ENCODE data around the gene TNFAIP8L2. TPM values are rescaled to one million over a fixed set of nuclear protein-coding genes. Genes with fewer than 3 reads are reported as not detected.
"Not testable (repeated sequence)": the region's sequence is repeated elsewhere in the genome, so short reads cannot be mapped to it uniquely, and the experiment has no call there.

The TNFAIP8L2 gene
- total RNA-seq, 4 donors from 2014 or later, result 2.3 to 5.7 TPM; not detected in 2

GRCh38 chr1:151193304-151193703, 36.9 kb downstream of the TNFAIP8L2 start:
- intact Hi-C loops (cut with DNase I), result no loop called here
- Histone ChIP-seq H3K4me1 (peaks cover 10 to 56% (median 25%) of the 10 kb centered on the region in 3 donors), H3K27me3 (no peaks in the 10 kb centered on the region), H3K4me3 (no peak overlapping the region), H3K9me3 (no peaks in the 10 kb centered on the region), H3K27ac (no peak overlapping the region), H3K36me3 (no peaks in the 10 kb centered on the region)
- WGBS, 2 donors, result 46 to 62% methylated on average over 6 of the region's 6 CpGs
- no peak for TF ChIP-seq CTCF (IDR thresholded peaks at IDR 0.05)
- TF ChIP-seq POLR2A (IDR thresholded peaks at IDR 0.05), result no peak
- DNase-seq, result no peak

GRCh38 chr1:151193856-151194255, 37.4 kb downstream of the TNFAIP8L2 start:
- H3K27ac ChIP-seq, result peak overlapping the region in 3 of 4 donors; percentile 88 to 97 (median 96)
- WGBS, 2 donors, result 79 to 83% methylated on average over 1 of the region's 1 CpG
- DNase-seq, result no peak
- no peaks in the 10 kb centered on the region for H3K27me3 ChIP-seq
- no peaks in the 10 kb centered on the region for H3K36me3 ChIP-seq
- no peaks in the 10 kb centered on the region for H3K9me3 ChIP-seq
- intact Hi-C loops (cut with DNase I), result no loop called here
- peaks cover 6 to 51% (median 20%) of the 10 kb centered on the region in 3 donors for H3K4me1 ChIP-seq
- no peak for TF ChIP-seq CTCF (IDR thresholded peaks at IDR 0.05)
- no peak for TF ChIP-seq POLR2A (IDR thresholded peaks at IDR 0.05)
- H3K4me3 ChIP-seq, result no peak overlapping the region

- H3K36me3 ChIP-seq, H3K27me3 ChIP-seq, DNase-seq, H3K9me3 ChIP-seq: not testable (repeated sequence)
- intact Hi-C loops (cut with DNase I), result loop anchor here (5.0 kb wide), 1 partner anchor 57 kb away; the partner anchor contains the start of gene PSMD4
- WGBS, 2 donors, result 36 to 44% methylated on average over 14 to 17 of the region's 17 CpGs
- Histone ChIP-seq H3K4me1 (peaks cover 0 to 54% (median 16%) of the 10 kb centered on the region in 3 donors), H3K4me3 (peak overlapping the region; percentile 18 to 55 (median 30)), H3K27ac (peak overlapping the region; percentile 85 to 97 (median 92))
Measured at GRCh38 chr1:151194894-151195594, 38.6 kb downstream of the TNFAIP8L2 start.

- DNase-seq, result no peak
- WGBS, 2 donors, result 23 to 31% methylated on average over 13 to 14 of the region's 14 CpGs
- Histone ChIP-seq H3K4me1 (peaks cover 2 to 60% (median 23%) of the 10 kb centered on the region in 3 donors), H3K36me3 (no peaks in the 10 kb centered on the region), H3K4me3 (peak overlapping the region; percentile 14 to 55 (median 30)), H3K27me3 (no peaks in the 10 kb centered on the region), H3K27ac (peak overlapping the region; percentile 85 to 97 (median 92)), H3K9me3 (no peaks in the 10 kb centered on the region)
- peak in 5 of 6 experiments; percentile 48 to 68 (median 58) for TF ChIP-seq CTCF (IDR thresholded peaks at IDR 0.05)
- no peak for TF ChIP-seq POLR2A (IDR thresholded peaks at IDR 0.05)
- intact Hi-C loops (cut with DNase I), result loop anchor here (5.0 kb wide), 1 partner anchor 56 kb away; the partner anchor contains the start of gene PSMD4
Measured at GRCh38 chr1:151196292-151196800, 39.9 kb downstream of the TNFAIP8L2 start.

- Histone ChIP-seq H3K27me3 (no peaks in the 10 kb centered on the region), H3K4me3 (peak overlapping the region; percentile 67 to 89 (median 83)), H3K4me1 (peaks cover 7 to 75% (median 35%) of the 10 kb centered on the region in 3 donors), H3K9me3 (no peaks in the 10 kb centered on the region), H3K27ac (peak overlapping the region; percentile 88 to 97 (median 96)), H3K36me3 (peaks cover 0 to 7% (median 5%) of the 10 kb centered on the region in 3 donors)
- no peak for TF ChIP-seq CTCF (IDR thresholded peaks at IDR 0.05)
- no peak for TF ChIP-seq POLR2A (IDR thresholded peaks at IDR 0.05)
- DNase-seq, result no peak
- 5 to 7% methylated on average over 10 of the region's 10 CpGs for WGBS, 2 donors
- intact Hi-C loops (cut with DNase I), result loop anchor here (5.0 kb wide), 1 partner anchor 54 kb away; the partner anchor contains the start of gene PSMD4
Measured at GRCh38 chr1:151197863-151198253, 41.4 kb downstream of the TNFAIP8L2 start.
